HepG2 (cell line): ENCODE data around the gene TPGS1. TPM values are rescaled to one million over a fixed set of nuclear protein-coding genes. Genes with fewer than 3 reads are reported as not detected.

Source experiments
- RORA ChIP-seq: sonication (generic); formaldehyde crosslinking; IDR thresholded peaks from 2 replicates; pipeline ENCODE4 v1.5.0; 2020; ENCODE audit warnings: mild to moderate bottlenecking, missing genetic modification reagents, moderate library complexity
- TIGD3 ChIP-seq: sonication (generic); formaldehyde crosslinking; IDR thresholded peaks from 2 replicates; pipeline ENCODE4 v1.5.1; 2020; ENCODE audit warnings: mild to moderate bottlenecking, missing genetic modification reagents, borderline replicate concordance
- ZBTB7B ChIP-seq: sonication (generic); formaldehyde crosslinking; IDR thresholded peaks from 2 replicates; pipeline ENCODE4 v1.4.0; 2020; ENCODE audit warnings: missing genetic modification reagents
- polyA plus RNA-seq, 8 experiments: library from polyadenylated mRNA; depleted of rRNA in 3 of 8; stranded (reverse) in 7 of 8; unstranded in 1 of 8; fragments of >200 nt; fragmentation: Illumina TruSeq in 4 of 8; extraction: Trizol in 4 of 8; gene quantifications; 2 replicates each; pipeline versions ENCODE4 v1.2.1 to v1.2.3, GENCODE V29; 2011 to 2016; ENCODE audit warnings: low read depth in 4 of 8, missing spikeins in 1 of 8, mixed read lengths in 1 of 8; ENCODE audit not compliant: insufficient read depth in 1 of 8
- total RNA-seq, 5 experiments: library from RNA; depleted of rRNA; stranded (reverse); fragments of >200 nt; fragmentation: Illumina TruSeq; extraction: Trizol; gene quantifications; 2 replicates each; pipeline ENCODE4 v1.2.3, GENCODE V29; 2016; ENCODE audit warnings: low read depth in 1 of 5
- TF ChIP-seq, protein P1 (sequence below): sonication (generic); formaldehyde crosslinking; IDR thresholded peaks from 2 replicates; pipeline ENCODE4 v1.8.0; 2022; ENCODE audit warnings: missing genetic modification reagents, mild to moderate bottlenecking, moderate library complexity, borderline replicate concordance
- TF ChIP-seq, protein P2 (sequence below): sonication (generic); formaldehyde crosslinking; IDR thresholded peaks from 2 replicates; pipeline ENCODE4 v1.4.0; 2020; ENCODE audit warnings: mild to moderate bottlenecking, missing genetic modification reagents

Gene TPGS1
- total and polyA plus RNA-seq, 2 of the 13 experiments (the other 11 are each of a cell fraction or from before 2014, with no cell fraction given) = 1.1 to 6.2 TPM

DNA sequence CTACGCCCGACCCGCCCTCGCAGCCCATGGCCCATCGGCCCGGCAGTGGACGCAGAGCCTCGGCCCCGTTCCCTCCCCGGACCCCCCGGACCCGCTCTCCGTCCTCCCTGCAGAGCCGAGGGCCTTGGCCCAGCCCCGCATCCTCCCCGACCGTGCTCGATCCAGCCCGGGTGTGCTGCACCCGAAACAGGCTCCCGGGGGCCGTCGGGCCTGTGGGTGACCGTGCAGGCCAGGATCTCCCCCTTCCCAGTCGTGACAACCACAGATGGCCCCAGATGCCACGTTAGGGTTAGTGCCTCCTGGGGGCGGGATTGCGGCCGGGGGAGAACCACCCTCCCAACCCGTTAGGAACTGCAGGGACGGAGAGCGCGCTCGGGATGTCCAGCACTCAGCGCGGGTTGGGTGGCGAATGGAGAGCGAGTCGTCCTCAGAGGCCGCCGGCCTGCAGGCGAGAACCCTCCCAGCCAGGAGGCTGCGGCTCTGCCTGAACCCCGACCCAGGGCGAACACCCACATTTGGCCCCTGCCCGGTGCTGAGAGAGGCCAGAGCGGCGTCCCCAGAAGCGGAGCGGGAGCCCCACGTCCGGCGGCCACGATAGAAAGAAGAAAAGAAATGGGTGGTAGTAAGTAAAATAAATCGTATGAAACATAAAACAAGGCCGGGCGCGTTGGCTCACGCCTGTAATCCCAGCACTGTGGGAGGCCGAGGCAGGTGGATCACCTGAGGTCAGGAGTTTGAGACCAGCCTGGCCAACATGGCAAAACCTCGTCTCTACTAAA is 17.7 kb upstream of the TPGS1 start (continued):
- TF ChIP-seq, protein P1, sequence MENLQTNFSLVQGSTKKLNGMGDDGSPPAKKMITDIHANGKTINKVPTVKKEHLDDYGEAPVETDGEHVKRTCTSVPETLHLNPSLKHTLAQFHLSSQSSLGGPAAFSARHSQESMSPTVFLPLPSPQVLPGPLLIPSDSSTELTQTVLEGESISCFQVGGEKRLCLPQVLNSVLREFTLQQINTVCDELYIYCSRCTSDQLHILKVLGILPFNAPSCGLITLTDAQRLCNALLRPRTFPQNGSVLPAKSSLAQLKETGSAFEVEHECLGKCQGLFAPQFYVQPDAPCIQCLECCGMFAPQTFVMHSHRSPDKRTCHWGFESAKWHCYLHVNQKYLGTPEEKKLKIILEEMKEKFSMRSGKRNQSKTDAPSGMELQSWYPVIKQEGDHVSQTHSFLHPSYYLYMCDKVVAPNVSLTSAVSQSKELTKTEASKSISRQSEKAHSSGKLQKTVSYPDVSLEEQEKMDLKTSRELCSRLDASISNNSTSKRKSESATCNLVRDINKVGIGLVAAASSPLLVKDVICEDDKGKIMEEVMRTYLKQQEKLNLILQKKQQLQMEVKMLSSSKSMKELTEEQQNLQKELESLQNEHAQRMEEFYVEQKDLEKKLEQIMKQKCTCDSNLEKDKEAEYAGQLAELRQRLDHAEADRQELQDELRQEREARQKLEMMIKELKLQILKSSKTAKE (CRISPR knock-in tag) = peak; percentile 65
- TF ChIP-seq ZBTB7B = 0 out of 2 replicates have a peak, but pooled peaks have one; percentile 19
- peak; percentile 64; the same call in 1 of the 2 replicates for TF ChIP-seq TIGD3
- no peak for TF ChIP-seq RORA (CRISPR knock-in tag)
- TF ChIP-seq, protein P2, sequence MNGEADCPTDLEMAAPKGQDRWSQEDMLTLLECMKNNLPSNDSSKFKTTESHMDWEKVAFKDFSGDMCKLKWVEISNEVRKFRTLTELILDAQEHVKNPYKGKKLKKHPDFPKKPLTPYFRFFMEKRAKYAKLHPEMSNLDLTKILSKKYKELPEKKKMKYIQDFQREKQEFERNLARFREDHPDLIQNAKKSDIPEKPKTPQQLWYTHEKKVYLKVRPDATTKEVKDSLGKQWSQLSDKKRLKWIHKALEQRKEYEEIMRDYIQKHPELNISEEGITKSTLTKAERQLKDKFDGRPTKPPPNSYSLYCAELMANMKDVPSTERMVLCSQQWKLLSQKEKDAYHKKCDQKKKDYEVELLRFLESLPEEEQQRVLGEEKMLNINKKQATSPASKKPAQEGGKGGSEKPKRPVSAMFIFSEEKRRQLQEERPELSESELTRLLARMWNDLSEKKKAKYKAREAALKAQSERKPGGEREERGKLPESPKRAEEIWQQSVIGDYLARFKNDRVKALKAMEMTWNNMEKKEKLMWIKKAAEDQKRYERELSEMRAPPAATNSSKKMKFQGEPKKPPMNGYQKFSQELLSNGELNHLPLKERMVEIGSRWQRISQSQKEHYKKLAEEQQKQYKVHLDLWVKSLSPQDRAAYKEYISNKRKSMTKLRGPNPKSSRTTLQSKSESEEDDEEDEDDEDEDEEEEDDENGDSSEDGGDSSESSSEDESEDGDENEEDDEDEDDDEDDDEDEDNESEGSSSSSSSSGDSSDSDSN (CRISPR knock-in tag) = peak; percentile 76
- TF ChIP-seq, all 625 proteins: peak for 82
